IMR-90 (cell line): ENCODE data around the gene CEP170B. TPM values are rescaled to one million over a fixed set of nuclear protein-coding genes. Genes with fewer than 3 reads are reported as not detected.

ENCODE experiments used
- ATAC-seq: fragments of 200-7000 bp; cut with Tn5 transposase; 2 replicates; pipeline ENCODE4 v1.9.1; 2020; ENCODE audit warnings: low read depth, mild to moderate bottlenecking, moderate library complexity
- BruUV-seq: library from RNA; stranded (reverse); fragments of 400-500 nt; replicated peaks from 2 replicates; lab custom pipeline; 2021; lab: Mats Ljungman, UMichigan
- CTCF ChIA-PET: fragments of 300-600 bp; formaldehyde crosslinking; extraction: SDS; loops from one replicate; lab custom pipeline; 2021; ENCODE audit warnings: antibody characterized with exemption; lab: Yijun Ruan, JAX
- POLR2A ChIA-PET: fragments of 300-600 bp; sonication (Branson Sonifier 250); formaldehyde crosslinking; loops from one replicate; lab custom pipeline; 2022; ENCODE audit warnings: antibody characterized with exemption; ENCODE audit not compliant: unreplicated experiment; lab: Charles Lee
- DNase-seq: peaks from one replicate; pipeline ENCODE4 v3.0.0; 2013
- H2AFZ ChIP-seq: replicated peaks from 2 replicates; pipeline ENCODE3; 2013; ENCODE audit warnings: low read length, mild to moderate bottlenecking; ENCODE audit not compliant: poor library complexity
- H2AK5ac ChIP-seq: 2 replicates; pipeline ENCODE4 v1.6.1; 2013; ENCODE audit warnings: low read depth, low read length, inconsistent platforms
- H2AK9ac ChIP-seq: replicated peaks from 2 replicates; pipeline ENCODE3; 2013; ENCODE audit warnings: mild to moderate bottlenecking, low read depth, low read length, moderate library complexity; ENCODE audit not compliant: poor library complexity
- H2BK120ac ChIP-seq: 2 replicates; pipeline ENCODE4 v1.6.1; 2013; ENCODE audit warnings: low read depth, low read length, inconsistent platforms
- H2BK15ac ChIP-seq: 3 replicates; pipeline ENCODE4 v1.6.1; 2013; ENCODE audit warnings: low read depth, low read length, inconsistent platforms
- H2BK20ac ChIP-seq: 2 replicates; pipeline ENCODE4 v1.6.1; 2013; ENCODE audit warnings: low read depth, mild to moderate bottlenecking, inconsistent platforms, low read length, moderate library complexity
- H2BK5ac ChIP-seq: 2 replicates; pipeline ENCODE4 v1.6.1; 2013; ENCODE audit warnings: mild to moderate bottlenecking, low read depth, low read length, inconsistent platforms; ENCODE audit not compliant: poor library complexity, severe bottlenecking
- H3K14ac ChIP-seq: replicated peaks from 2 replicates; pipeline ENCODE4 v1.6.1; 2013; ENCODE audit warnings: low read depth, low read length, inconsistent platforms
- H3K18ac ChIP-seq: 2 replicates; pipeline ENCODE4 v1.6.1; 2013; ENCODE audit warnings: low read depth, low read length, control low read depth
- H3K23ac ChIP-seq: 2 replicates; pipeline ENCODE4 v1.6.1; 2013; ENCODE audit warnings: low read depth, low read length, inconsistent platforms
- H3K27ac ChIP-seq: 2 replicates; pipeline ENCODE4 v1.5.1; 2013; ENCODE audit warnings: mild to moderate bottlenecking, control low read depth, low read length; ENCODE audit not compliant: insufficient read depth
- H3K27me3 ChIP-seq: 2 replicates; pipeline ENCODE4 v1.6.1; 2013; ENCODE audit warnings: low read length; ENCODE audit not compliant: control insufficient read depth, insufficient read depth
- H3K36me3 ChIP-seq: 2 replicates; pipeline ENCODE4 v1.6.1; 2013; ENCODE audit warnings: low read length, mixed read lengths; ENCODE audit not compliant: control insufficient read depth, insufficient read depth
- H3K4ac ChIP-seq: 2 replicates; pipeline ENCODE4 v1.6.1; 2013; ENCODE audit warnings: low read depth, low read length, inconsistent platforms
- H3K4me1 ChIP-seq: 2 replicates; pipeline ENCODE4 v1.6.1; 2013; ENCODE audit warnings: low read length, mixed read lengths; ENCODE audit not compliant: control insufficient read depth, insufficient read depth
- H3K4me2 ChIP-seq: 2 replicates; pipeline ENCODE4 v1.6.1; 2013; ENCODE audit warnings: low read depth, mild to moderate bottlenecking, control low read depth, low read length, moderate library complexity
- H3K4me3 ChIP-seq: 2 replicates; pipeline ENCODE4 v1.5.1; 2013; ENCODE audit warnings: low read depth, mild to moderate bottlenecking, control low read depth, low read length, moderate library complexity; ENCODE audit not compliant: insufficient read depth
- H3K56ac ChIP-seq: 2 replicates; pipeline ENCODE4 v1.6.1; 2013; ENCODE audit warnings: low read length, inconsistent platforms; ENCODE audit not compliant: insufficient read depth; ENCODE audit errors: extremely low read depth
- H3K79me1 ChIP-seq, 2 experiments: 2 replicates each; pipeline ENCODE4 v1.6.1; 2013; ENCODE audit warnings: low read length in 2 of 2, inconsistent platforms in 1 of 2, low read depth in 1 of 2
- H3K9ac ChIP-seq: 2 replicates; pipeline ENCODE4 v1.6.1; 2013; ENCODE audit warnings: low read depth, low read length, control low read depth
- H3K9me1 ChIP-seq: 2 replicates; pipeline ENCODE4 v1.6.1; 2013; ENCODE audit warnings: low read length, inconsistent platforms; ENCODE audit not compliant: insufficient read depth
- H3K9me3 ChIP-seq: 2 replicates; pipeline ENCODE4 v1.6.1; 2013; ENCODE audit warnings: low read length; ENCODE audit not compliant: control insufficient read depth, insufficient read depth
- H4K20me1 ChIP-seq: 2 replicates; pipeline ENCODE4 v1.6.1; 2013; ENCODE audit warnings: low read length, inconsistent platforms; ENCODE audit not compliant: insufficient read depth
- H4K5ac ChIP-seq: 2 replicates; pipeline ENCODE4 v1.6.1; 2013; ENCODE audit warnings: mild to moderate bottlenecking, low read depth, low read length, control low read depth
- H4K8ac ChIP-seq, 2 experiments: 2 replicates each; pipeline ENCODE4 v1.6.1; 2013; ENCODE audit warnings: low read depth in 2 of 2, low read length in 2 of 2, control low read depth in 1 of 2, inconsistent platforms in 1 of 2
- H4K91ac ChIP-seq: 2 replicates; pipeline ENCODE4 v1.6.1; 2013; ENCODE audit warnings: low read depth, low read length, inconsistent platforms; ENCODE audit not compliant: insufficient read depth
- BHLHE40 ChIP-seq: fragments of 150-350 bp; IDR thresholded peaks from 2 replicates; pipeline ENCODE4 v1.6.1; 2016; ENCODE audit warnings: mild to moderate bottlenecking, low read depth, low read length
- CEBPB ChIP-seq: IDR thresholded peaks from 2 replicates; pipeline ENCODE4 v1.6.1; 2012; ENCODE audit warnings: low read depth, low read length, improper control_type of control experiment
- CTCF ChIP-seq: conservative IDR thresholded peaks from 2 replicates; pipeline ENCODE4 v1.5.1; 2012; ENCODE audit warnings: mild to moderate bottlenecking, low read depth, low read length, improper control_type of control experiment
- ELK1 ChIP-seq: fragments of 150-350 bp; IDR thresholded peaks from 2 replicates; pipeline ENCODE4 v1.6.1; 2016; ENCODE audit warnings: low read depth, mild to moderate bottlenecking, low read length, moderate library complexity, borderline replicate concordance
- MAZ ChIP-seq: IDR thresholded peaks from 2 replicates; pipeline ENCODE4 v1.6.1; 2012; ENCODE audit warnings: low read depth, mild to moderate bottlenecking, low read length, improper control_type of control experiment, moderate library complexity, borderline replicate concordance
- MXI1 ChIP-seq: IDR thresholded peaks from 2 replicates; pipeline ENCODE4 v1.6.1; 2012; ENCODE audit warnings: low read depth, mild to moderate bottlenecking, low read length, moderate library complexity, borderline replicate concordance
- POLR2A ChIP-seq: IDR thresholded peaks from 2 replicates; pipeline ENCODE4 v1.6.1; 2012; ENCODE audit warnings: mild to moderate bottlenecking, low read depth, low read length
- RAD21 ChIP-seq: IDR thresholded peaks from 2 replicates; pipeline ENCODE4 v1.6.1; 2012; ENCODE audit warnings: low read length, improper control_type of control experiment
- RCOR1 ChIP-seq: IDR thresholded peaks from 2 replicates; pipeline ENCODE4 v1.6.1; 2012; ENCODE audit warnings: mild to moderate bottlenecking, low read length, improper control_type of control experiment; ENCODE audit not compliant: insufficient replicate concordance
- USF2 ChIP-seq: fragments of 150-350 bp; IDR thresholded peaks from 2 replicates; pipeline ENCODE4 v1.6.1; 2017; ENCODE audit warnings: mild to moderate bottlenecking, antibody characterized with exemption, low read length, low read depth
- WGBS, 2 experiments: methylation state at CpG; one replicate each; pipeline versions ENCODE4 v1.1.5 to v1.1.7; 2013; ENCODE audit warnings: missing lambda C conversion rate in 2 of 2; ENCODE audit not compliant: insufficient read length in 1 of 2; ENCODE audit errors: extremely low coverage in 2 of 2; 5-methylcytosine and 5-hydroxymethylcytosine counted together
- dilution Hi-C: fragments of 300-500 bp; cut with HindIII; formaldehyde crosslinking; loops from one replicate; pipeline ENCODE4 v1.14.3; 2018; ENCODE audit warnings: low sequenced_read_pairs; ENCODE audit not compliant: unreplicated experiment
- in situ Hi-C: fragments of 300-500 bp; cut with MboI; formaldehyde crosslinking; loops from 3 replicates; pipeline ENCODE4 v1.14.3; 2019; ENCODE audit warnings: low sequenced_read_pairs, inconsistent platforms, mixed read lengths
- intact Hi-C: fragments of 100-400 bp; cut with micrococcal nuclease; formaldehyde crosslinking; loops from 2 replicates; pipeline ENCODE4 v1.10.0; 2022
- polyA plus RNA-seq, 3 experiments: library from polyadenylated mRNA; depleted of rRNA; stranded (reverse); fragments of >200 nt; gene quantifications; 2 replicates each; pipeline ENCODE4 v1.2.3, GENCODE V29; 2012; ENCODE audit warnings: low replicate concordance in 1 of 3
- total RNA-seq: library from RNA; depleted of rRNA; stranded (reverse); fragments of >200 nt; gene quantifications from 2 replicates; pipeline ENCODE4 v1.2.3, GENCODE V29; 2012

The CEP170B gene
- total and polyA plus RNA-seq, 2 of the 4 experiments (the other 2 are of a cell fraction): 3.6 to 13.1 TPM

GRCh38 chr14:104938960-104939359 lies 73.9 kb downstream of the CEP170B start:
- no peak overlapping the region for H3K4me3 ChIP-seq
- no peak overlapping the region for H3K9ac ChIP-seq
- no peak overlapping the region for H2BK5ac ChIP-seq
- BruUV-seq: no TSS peak
- ChIA-PET POLR2A (no interaction called here), CTCF (no interaction called here)
- no peak overlapping the region for H3K27ac ChIP-seq
- no peak overlapping the region for H2BK20ac ChIP-seq
- no peak overlapping the region for H2BK120ac ChIP-seq
- no peak overlapping the region for H4K5ac ChIP-seq
- no peaks in the 10 kb centered on the region for H3K9me1 ChIP-seq
- dilution Hi-C loops (loop anchor here (10.0 kb wide), 1 partner anchor 116 kb away; no protein-coding TSS in a partner anchor), in situ Hi-C loops (loop anchor here (5.0 kb wide), 1 partner anchor 33 kb away; no protein-coding TSS in a partner anchor), intact Hi-C loops (no loop called here)
- H3K27me3 ChIP-seq: peaks cover 40% of the 10 kb centered on the region
- H2AK9ac ChIP-seq: no peak overlapping the region
- H3K79me1 ChIP-seq: no peaks in the 10 kb centered on the region
- no peak overlapping the region for H3K14ac ChIP-seq
- H3K18ac ChIP-seq: no peak overlapping the region
- H2AK5ac ChIP-seq: no peak overlapping the region
- H4K8ac ChIP-seq: no peak overlapping the region
- no peak overlapping the region for H3K23ac ChIP-seq
- no peak for ATAC-seq
- no peak overlapping the region for H3K4ac ChIP-seq
- H2AFZ ChIP-seq: no peak overlapping the region
- no peak overlapping the region for H2BK15ac ChIP-seq
- no peaks in the 10 kb centered on the region for H3K4me1 ChIP-seq
- H3K9me3 ChIP-seq: no peaks in the 10 kb centered on the region
- DNase-seq: no peak
- H4K91ac ChIP-seq: no peak overlapping the region
- no peak overlapping the region for H3K4me2 ChIP-seq
- TF ChIP-seq RCOR1: no peak
- no peak for TF ChIP-seq POLR2A
- TF ChIP-seq BHLHE40: no peak
- TF ChIP-seq CEBPB: no peak
- TF ChIP-seq MAZ: no peak
- no peak for TF ChIP-seq ELK1
- TF ChIP-seq MXI1: no peak
- TF ChIP-seq USF2: no peak
- TF ChIP-seq RAD21: no peak
- TF ChIP-seq CTCF: no peak
- WGBS, 2 experiments: no CpG with 5 or more reads among the region's 1 CpG
- H3K56ac ChIP-seq: no peak overlapping the region
- no peaks in the 10 kb centered on the region for H4K20me1 ChIP-seq
- H3K36me3 ChIP-seq: no peaks in the 10 kb centered on the region
